Astrocyte of the spinal cord (primary cell): Measurements from ENCODE around the gene HES7.
"Not testable (repeated sequence)": the region's sequence is repeated elsewhere in the genome, so short reads cannot be mapped to it uniquely, and the experiment has no call there.

Source experiments
- DNase-seq: peaks from one replicate; pipeline ENCODE4 v3.0.0; 2011; ENCODE audit warnings: low read depth, low spot score
- H3K4me3 ChIP-seq: 2 replicates; pipeline ENCODE4 v1.5.1; 2011; ENCODE audit warnings: low read depth, mild to moderate bottlenecking, low read length, moderate library complexity
- CTCF ChIP-seq: IDR thresholded peaks from 2 replicates; pipeline ENCODE4 v1.5.1; 2012; ENCODE audit warnings: low read depth, mild to moderate bottlenecking, low read length, inconsistent platforms
- in situ Hi-C: cut with HindIII; loops from 2 replicates; pipeline ENCODE4 v1.10.0; 2017; ENCODE audit warnings: low sequenced_read_pairs

Gene HES7

GRCh38 chr17:8109661-8110455, 14.0 kb downstream of the HES7 start:
- DNase-seq: no peak
- TF ChIP-seq CTCF: peak; percentile 78

GRCh38 chr17:8108972-8109660, 14.8 kb downstream of the HES7 start:
- in situ Hi-C loops: no loop called here
- DNase-seq: no peak
- no peak overlapping the region for H3K4me3 ChIP-seq
- TF ChIP-seq CTCF: no peak

More at GRCh38 chr17:8109661-8110455, 14.0 kb downstream of the HES7 start:
- H3K4me3 ChIP-seq: no peak overlapping the region
- in situ Hi-C loops: loop anchor here (10.0 kb wide), 1 partner anchor 55 kb away; no protein-coding TSS in a partner anchor

- in situ Hi-C loops, H3K4me3 ChIP-seq, DNase-seq: not testable (repeated sequence)
Observed at GRCh38 chr17:8106980-8107379, 16.9 kb downstream of the HES7 start.

GRCh38 chr17:8105957-8106398, 17.9 kb downstream of the HES7 start:
- in situ Hi-C loops: no loop called here
- no peak overlapping the region for H3K4me3 ChIP-seq
- no peak for DNase-seq
- TF ChIP-seq CTCF: no peak

- in situ Hi-C loops: no loop called here
- DNase-seq: no peak
- no peak overlapping the region for H3K4me3 ChIP-seq
- TF ChIP-seq CTCF: no peak
Observed at GRCh38 chr17:8104911-8105310, 19.0 kb downstream of the HES7 start.

- TF ChIP-seq CTCF: no peak
- H3K4me3 ChIP-seq: no peak overlapping the region
- DNase-seq: no peak
- in situ Hi-C loops: no loop called here
Observed at GRCh38 chr17:8103549-8103948, 20.4 kb downstream of the HES7 start.

GRCh38 chr17:8101721-8102120, 22.2 kb downstream of the HES7 start:
- no peak for DNase-seq
- no peak for TF ChIP-seq CTCF
- in situ Hi-C loops: no loop called here
- no peak overlapping the region for H3K4me3 ChIP-seq
